ENCODE results near the gene CD80.
A peak's percentile ranks its signal among the peaks of the same experiment; 100 is the strongest.
"Not testable (repeated sequence)": the region's sequence is repeated elsewhere in the genome, so short reads cannot be mapped to it uniquely, and the experiment has no call there.

Gene CD80

GRCh38 chr3:119580067-119580760 lies 20.8 kb upstream of the CD80 start:
- DNase-seq = peak; percentile 76

- DNase-seq = peak; percentile 63
Measured at GRCh38 chr3:119579366-119580066, 20.1 kb upstream of the CD80 start, which contains the start of gene ADPRH. Gene ADPRH, plus strand, starts transcription at chr3:119579492. Its CDS starts 2,678 bp downstream, at chr3:119582170.

- no peak for DNase-seq
Measured at GRCh38 chr3:119575507-119575906, 16.1 kb upstream of the CD80 start.

GRCh38 chr3:119571688-119572087 lies 12.3 kb upstream of the CD80 start:
- no peak for DNase-seq

GRCh38 chr3:119571230-119571629 lies 11.8 kb upstream of the CD80 start:
- no peak for DNase-seq

GRCh38 chr3:119570229-119570628 lies 10.8 kb upstream of the CD80 start:
- DNase-seq = peak; percentile 96

GRCh38 chr3:119569156-119569555 lies 9.7 kb upstream of the CD80 start:
- no peak for DNase-seq

- not testable (repeated sequence) for DNase-seq
Measured at GRCh38 chr3:119563334-119563733, 3.9 kb upstream of the CD80 start.

- DNase-seq = peak; percentile 70
Measured at GRCh38 chr3:119562307-119562961, 3.0 kb upstream of the CD80 start.

GRCh38 chr3:119560160-119560559 lies 746 bp upstream of the CD80 start:
- DNase-seq = no peak

GRCh38 chr3:119558626-119559317 lies 642 bp downstream of the CD80 start:
- DNase-seq = no peak

GRCh38 chr3:119557877-119558269 lies 1.5 kb downstream of the CD80 start:
- no peak for DNase-seq

- no peak for DNase-seq
Measured at GRCh38 chr3:119557192-119557876, 2.1 kb downstream of the CD80 start.

GRCh38 chr3:119555929-119556328 lies 3.5 kb downstream of the CD80 start:
- DNase-seq = no peak

- peak; percentile 64 for DNase-seq
Measured at GRCh38 chr3:119555309-119555735, 4.1 kb downstream of the CD80 start.

GRCh38 chr3:119553823-119554415 lies 5.5 kb downstream of the CD80 start:
- no peak for DNase-seq

GRCh38 chr3:119552928-119553327 lies 6.5 kb downstream of the CD80 start:
- DNase-seq = not testable (repeated sequence)

GRCh38 chr3:119551598-119551997 lies 7.8 kb downstream of the CD80 start:
- DNase-seq = no peak

- DNase-seq = no peak
Measured at GRCh38 chr3:119550192-119550910, 9.1 kb downstream of the CD80 start.

GRCh38 chr3:119548341-119548740 lies 11.1 kb downstream of the CD80 start:
- DNase-seq = no peak

GRCh38 chr3:119547227-119547626 lies 12.2 kb downstream of the CD80 start:
- DNase-seq = no peak

- DNase-seq = no peak
Measured at GRCh38 chr3:119543147-119543546, 16.3 kb downstream of the CD80 start.
